Naive thymus-derived CD8-positive, alpha-beta T cell (primary cell): ENCODE measurements around the gene G6PD. TPM values are rescaled to one million over a fixed set of nuclear protein-coding genes. Genes with fewer than 3 reads are reported as not detected.
"Not testable (repeated sequence)": the region's sequence is repeated elsewhere in the genome, so short reads cannot be mapped to it uniquely, and the experiment has no call there.

Experiments
- ATAC-seq, 2 donors: fragments of 150-1000 bp; cut with Tn5 transposase in 1 of 2; sonication (Bioruptor Pico), chemical (Tn5 transposase) in 1 of 2; 1 replicate in 1 of 2; 2 replicates in 1 of 2; pipeline ENCODE4 v1.10.0; 2021; ENCODE audit warnings: mild to moderate bottlenecking in 2 of 2, moderate library complexity in 2 of 2
- POLR2A ChIA-PET: fragments of 350-600 bp; sonication (Branson Sonifier 250); formaldehyde crosslinking; loops from one replicate; lab custom pipeline; 2021; ENCODE audit warnings: antibody characterized with exemption; lab: Charles Lee
- DNase-seq, 10 donors: peaks; one replicate each; pipeline versions ENCODE4 v3.0.0 to v3.0.0-alpha.2; 2020 to 2022
- H3K27ac Mint-ChIP-seq, 10 donors: one replicate each; pipeline ENCODE4 v1.8.0; 2020 to 2022; ENCODE audit warnings: mild to moderate bottlenecking in 10 of 10, mixed read lengths in 10 of 10, moderate library complexity in 4 of 10, inconsistent platforms in 1 of 10
- H3K27me3 Mint-ChIP-seq, 5 donors: one replicate each; pipeline ENCODE4 v1.8.0; 2021 to 2022; ENCODE audit warnings: mixed read lengths in 5 of 5
- H3K36me3 Mint-ChIP-seq, 3 donors: one replicate each; pipeline ENCODE4 v1.8.0; 2020 to 2022; ENCODE audit warnings: mixed read lengths in 3 of 3, mild to moderate bottlenecking in 2 of 3, inconsistent platforms in 1 of 3
- H3K4me1 Mint-ChIP-seq, 4 donors: one replicate each; pipeline ENCODE4 v1.8.0; 2021 to 2022; ENCODE audit warnings: mixed read lengths in 4 of 4
- H3K4me3 Mint-ChIP-seq, 10 donors: one replicate each; pipeline ENCODE4 v1.8.0; 2020 to 2022; ENCODE audit warnings: mild to moderate bottlenecking in 10 of 10, mixed read lengths in 10 of 10, moderate library complexity in 6 of 10, inconsistent platforms in 1 of 10
- H3K9me3 Mint-ChIP-seq, 9 donors: one replicate each; pipeline ENCODE4 v1.8.0; 2020 to 2022; ENCODE audit warnings: mixed read lengths in 9 of 9, mild to moderate bottlenecking in 3 of 9, inconsistent platforms in 1 of 9, moderate library complexity in 1 of 9
- polyA plus RNA-seq, 3 donors: library from polyadenylated mRNA; unstranded; fragments of 300-500 nt; fragmentation: Illumina TruSeq; gene quantifications; one replicate each; pipeline ENCODE4 v1.2.3, GENCODE V29; 2021
- total RNA-seq, 8 experiments: library from RNA in 2 of 8; stranded (reverse) in 2 of 8; gene quantifications; one replicate each; pipeline ENCODE4 v1.2.3 and lab custom pipeline; 2021 to 2026

G6PD gene
- total and polyA plus RNA-seq, 5 experiments from 2014 or later: 6.9 to 59.4 (median 7.9) TPM

- H3K4me3 Mint-ChIP-seq, H3K27ac Mint-ChIP-seq, H3K9me3 Mint-ChIP-seq, H3K36me3 Mint-ChIP-seq, ATAC-seq, DNase-seq, H3K4me1 Mint-ChIP-seq, H3K27me3 Mint-ChIP-seq, POLR2A ChIA-PET: not testable (repeated sequence)
Measured at GRCh38 chrX:154560326-154560725, 13.7 kb upstream of the G6PD start.

- H3K27ac Mint-ChIP-seq, POLR2A ChIA-PET, ATAC-seq, H3K4me1 Mint-ChIP-seq, H3K27me3 Mint-ChIP-seq, H3K4me3 Mint-ChIP-seq, H3K9me3 Mint-ChIP-seq, DNase-seq: not testable (repeated sequence)
- peaks cover 0 to 15% (median 0%) of the 10 kb centered on the region in 3 donors for H3K36me3 Mint-ChIP-seq
Measured at GRCh38 chrX:154558896-154559295, 12.2 kb upstream of the G6PD start.

DNA sequence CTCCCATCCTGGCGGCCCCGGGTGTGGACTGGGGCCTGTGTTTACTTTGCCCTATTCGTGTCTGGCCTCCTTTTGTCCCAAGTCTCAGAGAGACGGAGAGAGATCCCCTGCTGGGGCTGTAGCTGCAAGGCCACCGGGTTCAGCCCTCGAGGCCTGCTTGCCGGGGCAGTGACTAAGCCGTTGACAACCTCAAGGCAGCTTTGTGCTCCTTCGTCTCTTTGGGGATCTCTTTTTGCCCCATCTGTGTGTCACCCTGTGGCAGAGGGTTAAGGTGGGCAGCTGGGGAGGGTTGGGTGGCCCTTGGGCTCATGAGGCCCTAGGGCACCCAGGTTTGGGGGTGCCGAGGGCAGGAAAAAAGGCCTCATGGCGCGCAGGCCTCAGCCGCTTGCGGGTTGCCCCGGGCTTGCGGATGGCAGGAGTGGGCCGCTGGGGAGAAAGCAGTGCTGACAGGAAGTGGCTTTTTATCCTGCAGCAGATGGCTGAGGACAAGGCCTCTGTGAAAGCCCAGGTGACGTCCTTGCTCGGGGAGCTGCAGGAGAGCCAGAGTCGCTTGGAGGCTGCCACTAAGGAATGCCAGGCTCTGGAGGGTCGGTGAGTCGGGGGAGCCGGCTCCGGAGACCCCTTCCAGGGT, 11.5 kb upstream of the G6PD start:
- H3K36me3 Mint-ChIP-seq: peaks cover 0 to 19% (median 0%) of the 10 kb centered on the region in 3 donors
- DNase-seq, POLR2A ChIA-PET, H3K27me3 Mint-ChIP-seq, H3K9me3 Mint-ChIP-seq, H3K27ac Mint-ChIP-seq, H3K4me3 Mint-ChIP-seq: not testable (repeated sequence)
- ATAC-seq: peak; percentile 76 to 83
- H3K4me1 Mint-ChIP-seq: peaks cover 0 to 11% (median 3%) of the 10 kb centered on the region in 4 donors

DNA sequence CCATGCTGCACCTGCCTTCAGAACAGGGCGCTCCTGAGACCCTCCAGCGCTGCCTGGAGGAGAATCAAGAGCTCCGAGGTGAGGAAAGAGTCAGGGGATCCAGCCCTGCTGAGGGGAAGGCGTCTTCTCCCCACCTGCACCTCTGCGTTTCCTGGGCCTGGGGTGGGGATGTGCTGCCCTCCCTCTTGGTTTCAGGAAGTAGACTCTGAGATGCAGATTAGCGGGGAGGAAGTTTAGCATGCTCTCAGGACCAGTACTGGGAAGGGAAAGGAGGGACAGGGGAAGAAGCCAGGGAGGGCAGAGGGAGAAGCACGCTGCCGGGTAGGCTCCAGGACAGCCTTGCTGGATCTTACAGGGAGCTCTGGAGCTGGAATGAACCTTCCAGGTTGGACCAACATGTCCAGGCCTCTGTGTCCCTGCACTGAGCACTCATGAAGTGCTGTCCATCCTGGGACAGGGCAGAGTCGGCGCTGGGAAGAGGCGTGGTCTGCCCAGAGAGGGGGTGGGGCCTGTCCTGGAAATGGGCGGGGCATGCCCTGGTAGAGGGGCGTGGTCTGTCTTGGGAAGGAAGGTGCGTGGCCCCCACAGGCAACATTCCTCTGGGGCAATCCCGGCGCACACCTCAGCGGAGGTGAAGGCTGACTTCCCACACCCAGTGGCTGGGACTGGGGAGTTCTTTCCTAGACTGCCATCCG, 5.6 kb upstream of the G6PD start:
- H3K27ac Mint-ChIP-seq: peak overlapping the region in 1 of 10 donors; percentile 33
- peaks cover 0 to 43% (median 0%) of the 10 kb centered on the region in 3 donors for H3K36me3 Mint-ChIP-seq
- ATAC-seq, H3K27me3 Mint-ChIP-seq, POLR2A ChIA-PET, H3K9me3 Mint-ChIP-seq, DNase-seq: not testable (repeated sequence)
- H3K4me1 Mint-ChIP-seq: peaks cover 15 to 43% (median 37%) of the 10 kb centered on the region in 4 donors
- H3K4me3 Mint-ChIP-seq: peak overlapping the region in 1 of 10 donors; percentile 19

DNA sequence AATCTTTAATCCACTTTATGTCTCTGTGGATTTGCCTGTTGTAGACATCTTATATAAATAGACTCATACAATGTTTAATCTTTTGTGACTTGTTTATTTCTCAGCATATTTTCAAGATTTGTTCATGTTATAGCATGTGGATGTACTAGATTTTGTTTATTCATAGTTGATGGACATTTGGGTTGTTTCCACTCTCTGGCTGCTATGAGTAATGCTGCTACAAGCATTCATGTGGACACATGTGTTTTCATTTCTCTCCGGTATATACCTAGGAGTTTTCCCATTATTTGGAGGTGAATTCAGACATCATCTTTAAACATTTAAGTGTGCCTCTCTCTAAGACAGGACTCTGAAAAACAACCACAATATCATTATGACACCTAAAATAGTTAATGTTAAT, 3.1 kb upstream of the G6PD start:
- Mint-ChIP-seq H3K36me3 (peaks cover 0 to 35% (median 0%) of the 10 kb centered on the region in 3 donors), H3K27me3 (no peaks in the 10 kb centered on the region), H3K4me1 (peaks cover 17 to 50% (median 42%) of the 10 kb centered on the region in 4 donors), H3K4me3 (peak overlapping the region in 9 of 10 donors; percentile 17 to 76 (median 64)), H3K27ac (peak overlapping the region in 8 of 10 donors; percentile 14 to 79 (median 46)), H3K9me3 (no peaks in the 10 kb centered on the region)
- DNase-seq: no peak
- ATAC-seq: no peak
- POLR2A ChIA-PET: no interaction called here

DNA sequence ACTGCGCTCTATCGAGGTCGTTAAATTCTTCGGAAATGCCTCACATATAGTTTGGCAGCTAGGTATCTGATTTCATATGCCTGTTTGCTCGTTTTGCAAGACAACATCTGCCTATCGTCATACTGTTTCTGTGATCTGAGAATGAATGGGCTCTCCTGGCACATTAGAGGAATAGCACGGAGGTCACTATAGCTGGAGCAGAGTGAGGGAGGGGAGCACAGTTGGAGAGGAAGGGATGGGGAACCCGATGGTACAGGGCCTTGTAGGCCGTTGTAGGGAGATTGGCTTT, 1.3 kb upstream of the G6PD start:
- H3K4me1 Mint-ChIP-seq: peaks cover 17 to 54% (median 46%) of the 10 kb centered on the region in 4 donors
- ATAC-seq (no peak), DNase-seq (no peak)
- POLR2A ChIA-PET: interaction anchor here (0.8 to 1.5 kb wide), 7 partner anchors 57 to 754 kb away, joined by 3 to 6 read pairs (median 3); partner anchors contain the start of genes IDH3G, RPL10, SLC10A3 and SSR4
- peaks cover 0 to 22% (median 0%) of the 10 kb centered on the region in 3 donors for H3K36me3 Mint-ChIP-seq
- H3K27me3 Mint-ChIP-seq: no peaks in the 10 kb centered on the region
- peak overlapping the region; percentile 85 to 98 (median 92) for H3K27ac Mint-ChIP-seq
- H3K9me3 Mint-ChIP-seq: no peaks in the 10 kb centered on the region
- peak overlapping the region; percentile 82 to 98 (median 92) for H3K4me3 Mint-ChIP-seq

DNA sequence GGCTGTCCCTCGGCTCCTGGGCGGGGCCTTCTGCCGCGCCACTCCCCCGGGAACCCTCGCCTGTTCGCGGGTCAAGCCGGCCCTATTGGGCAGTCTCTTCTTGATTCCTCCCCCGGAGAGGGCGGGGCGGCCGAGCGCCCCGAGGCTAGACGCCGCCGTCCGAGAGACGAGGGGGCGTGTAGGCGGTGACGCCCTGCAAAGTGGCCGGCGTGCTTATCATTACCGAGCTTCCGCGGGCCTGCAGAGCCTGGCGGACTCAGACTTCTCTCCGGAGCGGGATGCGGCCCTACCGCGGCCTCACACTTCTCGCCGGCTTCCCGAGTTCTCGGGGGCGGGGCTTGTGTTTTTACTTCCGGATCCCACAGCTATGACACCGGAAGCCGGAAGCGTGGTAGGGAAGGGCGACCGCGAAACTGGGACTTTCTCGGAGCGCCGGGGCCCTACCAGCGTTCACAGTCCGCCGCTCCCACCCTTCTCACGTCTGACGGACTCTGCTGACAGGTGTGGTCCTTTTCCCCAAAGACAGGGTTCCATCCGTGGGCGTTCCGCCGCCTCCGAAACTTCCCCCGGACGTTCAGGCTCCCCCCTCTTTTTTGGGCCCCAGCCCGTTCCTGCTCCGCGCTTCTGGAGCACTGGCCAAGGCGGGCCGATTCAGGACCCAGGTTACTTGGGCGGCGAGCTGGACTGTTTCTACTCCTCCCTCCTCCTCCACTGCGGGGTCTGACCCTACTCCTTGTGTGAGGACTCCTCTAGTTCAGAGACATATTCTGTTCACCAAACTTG, 790 bp upstream of the G6PD start, which contains the start of gene IKBKG:
IKBKG (plus strand) TSS at position 376 of the 783 bp plus-strand sequence. CDS start 4,383 bp downstream, outside the sequence.
- ATAC-seq: peak; percentile 77 to 80
- Mint-ChIP-seq H3K4me1 (peaks cover 21 to 60% (median 51%) of the 10 kb centered on the region in 4 donors), H3K4me3 (peak within 1 kb of the TSS; percentile 82 to 98 (median 92)), H3K27me3 (no peaks in the 10 kb centered on the region), H3K27ac (peak within 1 kb of the TSS; percentile 85 to 98 (median 92)), H3K9me3 (no peaks in the 10 kb centered on the region), H3K36me3 (peaks cover 0 to 22% (median 0%) of the 10 kb centered on the region in 3 donors)
- POLR2A ChIA-PET: interaction anchor here (0.8 to 1.5 kb wide), 12 partner anchors 11 to 753 kb away, joined by 3 to 6 read pairs (median 3); partner anchors contain the start of genes ATP6AP1, DKC1, HCFC1 and IDH3G
- peak; percentile 80 to 93 (median 86) for DNase-seq

- Mint-ChIP-seq H3K9me3 (no peaks in the 10 kb centered on the region), H3K36me3 (peaks cover 0 to 14% (median 0%) of the 10 kb centered on the region in 3 donors), H3K27me3 (no peaks in the 10 kb centered on the region), H3K4me1 (peaks cover 21 to 60% (median 48%) of the 10 kb centered on the region in 4 donors), H3K27ac (peak overlapping the region in 9 of 10 donors; percentile 15 to 89 (median 67)), H3K4me3 (peak overlapping the region; percentile 65 to 94 (median 74))
- POLR2A ChIA-PET: interaction anchor here (1.1 to 1.4 kb wide), 3 partner anchors 9 to 410 kb away, joined by 3 to 4 read pairs (median 4); partner anchors contain the start of gene DKC1
- no peak for ATAC-seq
- no peak for DNase-seq
Measured at GRCh38 chrX:154545673-154546274, 872 bp downstream of the G6PD start.

GRCh38 chrX:154542723-154543424, 3.8 kb downstream of the G6PD start:
- peak in 3 of 10 donors; percentile 12 to 26 (median 18) for DNase-seq
- H3K4me3 Mint-ChIP-seq: peak overlapping the region; percentile 68 to 86 (median 78)
- peaks cover 0 to 2% (median 0%) of the 10 kb centered on the region in 9 donors for H3K9me3 Mint-ChIP-seq
- H3K36me3 Mint-ChIP-seq: peaks cover 0 to 15% (median 0%) of the 10 kb centered on the region in 3 donors
- ATAC-seq: no peak
- POLR2A ChIA-PET: interaction anchor here (0.6 to 2.0 kb wide), 16 partner anchors 16 to 819 kb away, joined by 3 to 15 read pairs (median 4); partner anchors contain the start of genes BCAP31, EMD, FAM3A and HCFC1
- peaks cover 8 to 48% (median 33%) of the 10 kb centered on the region in 4 donors for H3K4me1 Mint-ChIP-seq
- peak overlapping the region; percentile 66 to 92 (median 89) for H3K27ac Mint-ChIP-seq
- H3K27me3 Mint-ChIP-seq: no peaks in the 10 kb centered on the region

- Mint-ChIP-seq H3K27ac (peak overlapping the region; percentile 70 to 92 (median 89)), H3K4me3 (peak overlapping the region; percentile 28 to 86 (median 78)), H3K4me1 (peaks cover 7 to 50% (median 32%) of the 10 kb centered on the region in 4 donors), H3K36me3 (peaks cover 0 to 17% (median 0%) of the 10 kb centered on the region in 3 donors), H3K27me3 (no peaks in the 10 kb centered on the region), H3K9me3 (peaks cover 0 to 2% (median 0%) of the 10 kb centered on the region in 9 donors)
- DNase-seq (peak in 2 of 10 donors; percentile 27 to 29), ATAC-seq (no peak)
- POLR2A ChIA-PET: interaction anchor here (0.6 to 2.0 kb wide), 11 partner anchors 15 to 818 kb away, joined by 3 to 15 read pairs (median 4); partner anchors contain the start of genes BCAP31, FAM3A, HCFC1 and RPL10
Measured at GRCh38 chrX:154541896-154542722, 4.5 kb downstream of the G6PD start.
